DND-41 (cell line): ENCODE results near the gene HIPK1.

ENCODE experiments used
- ATAC-seq: fragments of 200-7000 bp; cut with Tn5 transposase; 3 replicates; pipeline ENCODE4 v1.9.1; 2021; ENCODE audit warnings: low read depth; ENCODE audit not compliant: insufficient read depth
- DNase-seq: peaks from one replicate; pipeline ENCODE4 v3.0.0-alpha.2; 2020
- H2AFZ ChIP-seq: 2 replicates; pipeline ENCODE4 v1.6.0; 2012; ENCODE audit warnings: low read depth, low read length
- H3K27ac ChIP-seq: 2 replicates; pipeline ENCODE4 v1.5.1; 2012; ENCODE audit warnings: low read length, inconsistent platforms
- H3K27me3 ChIP-seq: fragments of 200-600 bp; sonication (generic); 2 replicates; pipeline ENCODE4 v1.6.0; 2012; ENCODE audit warnings: low read length, mild to moderate bottlenecking, inconsistent platforms; ENCODE audit not compliant: insufficient read depth, poor library complexity
- H3K36me3 ChIP-seq: 2 replicates; pipeline ENCODE4 v1.5.1; 2012; ENCODE audit warnings: low read length, inconsistent platforms; ENCODE audit not compliant: insufficient read depth
- H3K4me1 ChIP-seq: 2 replicates; pipeline ENCODE4 v1.5.1; 2012; ENCODE audit warnings: mild to moderate bottlenecking, low read length; ENCODE audit not compliant: insufficient read depth
- H3K4me2 ChIP-seq: 2 replicates; pipeline ENCODE4 v1.6.0; 2012; ENCODE audit warnings: mild to moderate bottlenecking, moderate library complexity, low read length, inconsistent platforms; ENCODE audit not compliant: insufficient read depth
- H3K4me3 ChIP-seq, 2 experiments: fragments of 200-600 bp in 1 of 2; shearing (Covaris generic) in 1 of 2; 2 replicates each; pipeline ENCODE4 v1.5.1; 2012 to 2016; ENCODE audit warnings: inconsistent platforms in 2 of 2, low read length in 2 of 2, mild to moderate bottlenecking in 2 of 2, low read depth in 1 of 2, moderate library complexity in 1 of 2
- H3K79me2 ChIP-seq: 2 replicates; pipeline ENCODE4 v1.6.0; 2012; ENCODE audit warnings: low read length, inconsistent platforms; ENCODE audit not compliant: insufficient read depth
- H3K9ac ChIP-seq: 2 replicates; pipeline ENCODE4 v1.6.0; 2012; ENCODE audit warnings: low read depth, mild to moderate bottlenecking, inconsistent platforms, low read length, moderate library complexity
- H3K9me3 ChIP-seq: 2 replicates; pipeline ENCODE4 v1.5.1; 2012; ENCODE audit warnings: low read length, moderate library complexity, mild to moderate bottlenecking, inconsistent platforms; ENCODE audit not compliant: insufficient read depth, severe bottlenecking
- H4K20me1 ChIP-seq: 2 replicates; pipeline ENCODE4 v1.6.0; 2012; ENCODE audit warnings: low read length; ENCODE audit not compliant: insufficient read depth
- CTCF ChIP-seq: IDR thresholded peaks from 2 replicates; pipeline ENCODE4 v1.5.1; 2012; ENCODE audit warnings: borderline replicate concordance, low read length, moderate library complexity, mild to moderate bottlenecking; ENCODE audit not compliant: poor library complexity, severe bottlenecking; ENCODE audit errors: extremely low read depth
- EZH2 ChIP-seq: IDR thresholded peaks from 3 replicates; pipeline ENCODE4 v1.6.1; 2012; ENCODE audit warnings: borderline replicate concordance, low read depth, mild to moderate bottlenecking, moderate library complexity, low read length, inconsistent platforms; ENCODE audit not compliant: severe bottlenecking

The HIPK1 gene

GRCh38 chr1:113901191-113901590 is 27.9 kb upstream of the HIPK1 start:
- ATAC-seq (no peak), DNase-seq (no peak)
- Histone ChIP-seq H3K4me3 (no peak overlapping the region), H3K27me3 (no peaks in the 10 kb centered on the region), H3K36me3 (peaks cover 67% of the 10 kb centered on the region), H3K79me2 (peaks cover 31% of the 10 kb centered on the region), H4K20me1 (no peaks in the 10 kb centered on the region), H3K27ac (no peak overlapping the region), H3K4me2 (no peak overlapping the region), H3K9me3 (no peaks in the 10 kb centered on the region), H3K4me1 (peaks cover 33% of the 10 kb centered on the region), H2AFZ (no peak overlapping the region), H3K9ac (no peak overlapping the region)
- TF ChIP-seq EZH2: no peak

- Histone ChIP-seq H3K79me2 (peaks cover 55% of the 10 kb centered on the region), H2AFZ (peak overlapping the region; percentile 93), H3K27me3 (no peaks in the 10 kb centered on the region), H3K9ac (peak overlapping the region; percentile 94), H3K27ac (peak overlapping the region; percentile 92), H3K9me3 (no peaks in the 10 kb centered on the region), H3K4me1 (peaks cover 57% of the 10 kb centered on the region), H3K4me2 (peak overlapping the region; percentile 71), H4K20me1 (no peaks in the 10 kb centered on the region), H3K36me3 (peaks cover 64% of the 10 kb centered on the region), H3K4me3 (peak overlapping the region; percentile 45 to 64; a peak in 3 of 4 replicates)
- TF ChIP-seq CTCF (no peak), EZH2 (no peak)
- ATAC-seq (no peak), DNase-seq (peak; percentile 16)
Observed at GRCh38 chr1:113903501-113904292, 25.4 kb upstream of the HIPK1 start.

- H2AFZ ChIP-seq: peak overlapping the region; percentile 93
- peak overlapping the region; percentile 71 for H3K4me2 ChIP-seq
- peak overlapping the region; percentile 92 for H3K27ac ChIP-seq
- TF ChIP-seq EZH2: no peak
- no peak for TF ChIP-seq CTCF
- peaks cover 58% of the 10 kb centered on the region for H3K4me1 ChIP-seq
- no peaks in the 10 kb centered on the region for H3K27me3 ChIP-seq
- H3K79me2 ChIP-seq: peaks cover 59% of the 10 kb centered on the region
- H3K36me3 ChIP-seq: peaks cover 65% of the 10 kb centered on the region
- H3K4me3 ChIP-seq: peak overlapping the region; percentile 45 to 64
- DNase-seq (no peak), ATAC-seq (no peak)
- no peaks in the 10 kb centered on the region for H4K20me1 ChIP-seq
- H3K9ac ChIP-seq: peak overlapping the region; percentile 94
- H3K9me3 ChIP-seq: no peaks in the 10 kb centered on the region
Observed at GRCh38 chr1:113904293-113904673, 24.8 kb upstream of the HIPK1 start.

GRCh38 chr1:113904674-113905434 is 24.3 kb upstream of the HIPK1 start, which contains the start of the genes AP4B1 and DCLRE1B:
AP4B1 (minus strand) TSS chr1:113904799; CDS start chr1:113904717, 82 bp downstream.
DCLRE1B (plus strand) TSS chr1:113905326; CDS start chr1:113905587, 261 bp downstream.
- ATAC-seq (peak; percentile 92), DNase-seq (peak; percentile 99)
- H3K27me3 ChIP-seq: no peaks in the 10 kb centered on the region
- peak within 1 kb of the TSS; percentile 97 for H2AFZ ChIP-seq
- H3K27ac ChIP-seq: peak within 1 kb of the TSS; percentile 94
- H3K4me3 ChIP-seq: peak within 1 kb of the TSS; percentile 64 to 96
- H3K4me2 ChIP-seq: peak within 1 kb of the TSS; percentile 93
- peaks cover 62% of the 10 kb centered on the region for H3K4me1 ChIP-seq
- peaks cover 65% of the 10 kb centered on the region for H3K36me3 ChIP-seq
- no peaks in the 10 kb centered on the region for H4K20me1 ChIP-seq
- peak within 1 kb of the TSS; percentile 94 for H3K9ac ChIP-seq
- H3K9me3 ChIP-seq: no peaks in the 10 kb centered on the region
- TF ChIP-seq EZH2 (no peak), CTCF (peak; percentile 81)
- peaks cover 65% of the 10 kb centered on the region for H3K79me2 ChIP-seq
